ENCODE measurements around the gene CDX2. TPM values are rescaled to one million over a fixed set of nuclear protein-coding genes. Genes with fewer than 3 reads are reported as not detected.

CDX2 gene
- total and polyA plus RNA-seq, 2 experiments from 2014 or later, result not detected

DNA sequence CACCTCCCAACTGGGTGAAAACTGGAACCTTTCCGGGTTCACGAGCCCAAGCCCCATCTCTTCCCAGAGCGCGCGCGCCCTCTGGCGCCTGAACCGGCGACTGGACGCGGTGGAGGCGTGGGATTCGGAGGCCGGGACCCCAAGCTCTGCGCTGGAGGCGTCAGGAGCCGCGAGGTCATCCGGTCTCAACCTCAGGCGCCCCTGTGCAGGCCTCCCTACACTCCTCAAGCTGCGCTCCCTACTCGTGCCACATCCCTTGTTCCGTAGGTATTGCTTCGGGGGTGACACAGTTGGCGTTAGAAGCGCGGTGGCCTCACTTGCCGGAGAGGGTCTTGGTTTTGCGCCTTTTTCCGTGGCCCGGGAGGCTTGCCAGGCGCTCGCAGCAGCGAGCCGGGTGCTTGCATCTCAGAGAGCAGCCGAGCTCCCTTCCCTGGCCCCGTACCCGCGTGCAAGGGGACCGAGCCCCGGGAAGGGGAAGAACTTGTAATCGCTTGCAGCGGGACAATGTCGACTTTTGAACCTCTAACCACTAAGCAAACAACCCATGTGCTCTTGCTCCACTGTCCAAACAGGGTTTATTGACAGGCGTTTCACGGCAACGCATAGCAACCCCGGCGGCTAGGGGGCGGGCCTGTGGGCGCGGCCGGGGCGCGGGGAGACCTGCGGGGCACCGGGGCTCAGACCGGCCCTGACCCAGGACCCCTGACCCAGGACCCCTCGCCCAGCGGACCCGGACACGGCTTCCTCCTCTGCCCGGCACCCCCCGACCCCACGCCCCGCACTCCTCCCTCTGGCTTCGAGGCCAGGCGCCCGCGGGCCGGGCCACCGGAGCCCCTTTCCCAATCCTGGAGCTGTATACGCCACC is 8.5 kb downstream of the CDX2 start:
- H3K9me3 Mint-ChIP-seq, result no peaks in the 10 kb centered on the region; the same call in 2 of the 3 replicates

GRCh38 chr13:27959976-27960361 is 9.1 kb downstream of the CDX2 start:
- H3K27me3 Mint-ChIP-seq (ENCODE audit: insufficient read depth, low read depth, poor library complexity), result peaks cover 98% of the 10 kb centered on the region
- H3K4me3 Mint-ChIP-seq, result peak overlapping the region; percentile 52; the same call in 2 of the 3 replicates
- peaks cover 24% of the 10 kb centered on the region for H3K4me1 Mint-ChIP-seq

More for the DNA sequence above, 8.5 kb downstream of the CDX2 start:
- Histone ChIP-seq H3K79me2 (replicated peaks; ENCODE audit: insufficient read depth) (no peaks in the 10 kb centered on the region), H3K4me1 (ENCODE audit: insufficient read depth) (peaks cover 42% of the 10 kb centered on the region), H3F3A (replicated peaks; ENCODE audit: low read depth) (peaks cover 41% of the 10 kb centered on the region), H3K36me3 (ENCODE audit: insufficient read depth) (no peaks in the 10 kb centered on the region), H3K9me2 (ENCODE audit: insufficient read depth) (no peaks in the 10 kb centered on the region), H3K27me3 (ENCODE audit: insufficient read depth) (peaks cover 100% of the 10 kb centered on the region), H3K27ac (ENCODE audit: low read depth) (no peak overlapping the region), H3K4me2 (peak overlapping the region; percentile 82), H4K20me1 (replicated peaks; ENCODE audit: insufficient read depth) (peaks cover 44% of the 10 kb centered on the region), H3K4me3 (peak overlapping the region; percentile 55), H2AFZ (peak overlapping the region; percentile 66; the same call in 1 of the 2 replicates)
- peak overlapping the region; percentile 60 for H3K4me3 Mint-ChIP-seq
- peak; percentile 84 for TF ChIP-seq EZH2 (IDR thresholded peaks at IDR 0.05; ENCODE audit: low read depth, unreplicated experiment)
- TF ChIP-seq CREB1 (CRISPR knock-in tag; IDR thresholded peaks at IDR 0.05; ENCODE audit: low read depth), result no peak
- TF ChIP-seq EZH2phosphoT487 (IDR thresholded peaks at IDR 0.05; ENCODE audit: unreplicated experiment), result peak; percentile 70
- TF ChIP-seq JUNB (IDR thresholded peaks at IDR 0.05; ENCODE audit: unreplicated experiment), result no peak
- TF ChIP-seq, protein P1, sequence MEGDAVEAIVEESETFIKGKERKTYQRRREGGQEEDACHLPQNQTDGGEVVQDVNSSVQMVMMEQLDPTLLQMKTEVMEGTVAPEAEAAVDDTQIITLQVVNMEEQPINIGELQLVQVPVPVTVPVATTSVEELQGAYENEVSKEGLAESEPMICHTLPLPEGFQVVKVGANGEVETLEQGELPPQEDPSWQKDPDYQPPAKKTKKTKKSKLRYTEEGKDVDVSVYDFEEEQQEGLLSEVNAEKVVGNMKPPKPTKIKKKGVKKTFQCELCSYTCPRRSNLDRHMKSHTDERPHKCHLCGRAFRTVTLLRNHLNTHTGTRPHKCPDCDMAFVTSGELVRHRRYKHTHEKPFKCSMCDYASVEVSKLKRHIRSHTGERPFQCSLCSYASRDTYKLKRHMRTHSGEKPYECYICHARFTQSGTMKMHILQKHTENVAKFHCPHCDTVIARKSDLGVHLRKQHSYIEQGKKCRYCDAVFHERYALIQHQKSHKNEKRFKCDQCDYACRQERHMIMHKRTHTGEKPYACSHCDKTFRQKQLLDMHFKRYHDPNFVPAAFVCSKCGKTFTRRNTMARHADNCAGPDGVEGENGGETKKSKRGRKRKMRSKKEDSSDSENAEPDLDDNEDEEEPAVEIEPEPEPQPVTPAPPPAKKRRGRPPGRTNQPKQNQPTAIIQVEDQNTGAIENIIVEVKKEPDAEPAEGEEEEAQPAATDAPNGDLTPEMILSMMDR (conservative IDR thresholded peaks at IDR 0.05; ENCODE audit: low read depth in 2 of 2), result peak; percentile 65 to 80
- peaks cover 98% of the 10 kb centered on the region for H3K27me3 Mint-ChIP-seq (ENCODE audit: insufficient read depth, low read depth, poor library complexity)
- no peak overlapping the region for H3K27ac Mint-ChIP-seq
- ATAC-seq (peak; percentile 69), DNase-seq (ENCODE audit: low spot score) (peak; percentile 92)
- H3K36me3 Mint-ChIP-seq (ENCODE audit: low read depth), result no peaks in the 10 kb centered on the region
- peaks cover 31% of the 10 kb centered on the region for H3K4me1 Mint-ChIP-seq

More at GRCh38 chr13:27959976-27960361, 9.1 kb downstream of the CDX2 start:
- Histone ChIP-seq H3K27ac (ENCODE audit: low read depth) (no peak overlapping the region), H3F3A (replicated peaks; ENCODE audit: low read depth) (peaks cover 36% of the 10 kb centered on the region), H3K79me2 (replicated peaks; ENCODE audit: insufficient read depth) (no peaks in the 10 kb centered on the region), H3K4me2 (peak overlapping the region; percentile 82), H2AFZ (no peak overlapping the region), H4K20me1 (replicated peaks; ENCODE audit: insufficient read depth) (peaks cover 45% of the 10 kb centered on the region), H3K4me3 (peak overlapping the region; percentile 55; the same call in 1 of the 2 replicates), H3K9me2 (ENCODE audit: insufficient read depth) (no peaks in the 10 kb centered on the region), H3K36me3 (ENCODE audit: insufficient read depth) (no peaks in the 10 kb centered on the region), H3K4me1 (ENCODE audit: insufficient read depth) (peaks cover 36% of the 10 kb centered on the region), H3K27me3 (ENCODE audit: insufficient read depth) (peaks cover 100% of the 10 kb centered on the region)
- no peak for TF ChIP-seq STAT1 (IDR thresholded peaks at IDR 0.05; ENCODE audit: unreplicated experiment)
- TF ChIP-seq EZH2 (IDR thresholded peaks at IDR 0.05; ENCODE audit: low read depth, unreplicated experiment), result peak; percentile 59
- no peaks in the 10 kb centered on the region for H3K36me3 Mint-ChIP-seq (ENCODE audit: low read depth)
- DNase-seq (ENCODE audit: low spot score), result no peak
- H3K27ac Mint-ChIP-seq, result no peak overlapping the region
- no peak for ATAC-seq
- no peaks in the 10 kb centered on the region; the same call in 2 of the 3 replicates for H3K9me3 Mint-ChIP-seq
